NCI-H345 treated with DMSO at 0.1 percent for 48 hours (cell line): Measurements from ENCODE around the gene SPATA3.
"Not testable (repeated sequence)": the region's sequence is repeated elsewhere in the genome, so short reads cannot be mapped to it uniquely, and the experiment has no call there.

Experiments
- DNase-seq: peaks from one replicate; lab custom pipeline; 2025; ENCODE audit not compliant: unreplicated experiment; lab: John Stamatoyannopoulos, UW

SPATA3 gene

DNA sequence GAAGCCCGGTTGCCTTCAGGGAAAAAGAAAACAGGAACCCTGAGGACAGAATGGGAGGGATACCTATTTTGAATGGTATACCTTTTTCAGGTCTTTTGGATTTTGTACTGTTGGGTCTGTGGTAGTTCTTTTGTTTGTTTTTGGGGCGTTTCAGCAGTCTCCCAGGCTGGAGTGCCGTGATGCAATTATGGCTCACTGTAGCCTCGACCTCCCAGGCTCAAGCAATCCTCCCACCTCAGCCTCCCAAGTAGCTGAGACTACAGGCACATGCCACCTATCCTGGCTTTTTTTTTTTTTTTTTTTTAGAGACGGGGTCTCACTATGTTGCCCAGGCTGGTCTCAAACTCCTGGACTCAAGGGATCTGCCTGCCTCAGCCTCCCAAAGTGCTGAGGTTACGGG, 27.6 kb upstream of the SPATA3 start:
- not testable (repeated sequence) for DNase-seq

GRCh38 chr2:230968921-230969658, 26.8 kb upstream of the SPATA3 start:
- no peak for DNase-seq

- DNase-seq = no peak
Measured at GRCh38 chr2:230969659-230970015, 26.3 kb upstream of the SPATA3 start.

DNA sequence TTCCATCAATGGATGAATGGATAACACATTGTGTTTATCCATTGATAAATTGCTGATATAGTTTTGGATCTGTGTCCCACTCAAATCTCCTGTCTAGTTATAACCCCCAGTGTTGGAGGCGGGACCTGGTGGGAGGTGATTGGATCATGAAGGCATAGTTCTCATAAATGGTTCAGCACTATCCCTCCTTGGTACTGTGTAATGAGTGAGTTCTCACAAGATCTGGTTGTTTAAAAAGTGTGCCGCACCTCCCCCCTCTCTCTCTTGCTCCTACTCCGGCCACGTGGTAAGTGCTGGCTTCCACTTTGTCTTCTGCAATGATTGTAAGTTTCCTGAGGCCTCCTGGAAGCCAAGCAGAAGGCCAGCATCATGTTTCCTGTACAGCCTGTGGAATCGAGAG, 23.9 kb upstream of the SPATA3 start:
- no peak for DNase-seq

GRCh38 chr2:230974096-230974913, 21.6 kb upstream of the SPATA3 start:
- DNase-seq = no peak

- DNase-seq = no peak
Measured at GRCh38 chr2:230975927-230976326, 20.0 kb upstream of the SPATA3 start.

DNA sequence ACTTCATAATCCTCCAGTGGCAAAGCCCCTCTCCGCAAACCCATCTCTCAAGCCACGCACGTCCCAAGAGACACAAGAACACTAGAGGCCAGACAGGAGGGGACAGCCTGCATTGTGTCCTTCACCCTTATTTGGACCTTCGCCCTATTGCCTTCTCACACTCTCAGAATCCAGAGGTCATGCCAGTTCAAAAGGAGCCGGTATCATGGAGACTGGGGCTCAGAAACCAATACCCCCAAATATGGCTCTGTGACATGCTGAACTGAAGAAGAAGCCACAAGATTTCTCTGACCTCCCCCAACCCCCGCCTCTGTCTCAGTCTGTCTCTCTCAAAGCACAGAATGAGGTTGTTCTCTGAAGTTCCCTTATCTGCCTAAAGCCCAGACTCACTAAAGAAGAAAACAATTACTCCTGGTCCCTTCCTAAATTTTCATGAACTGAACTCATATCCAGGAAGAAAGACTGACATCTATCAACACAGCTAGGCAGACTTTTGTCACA, 19.2 kb upstream of the SPATA3 start:
- no peak for DNase-seq

GRCh38 chr2:230980468-230980867, 15.5 kb upstream of the SPATA3 start:
- DNase-seq = no peak

- DNase-seq = no peak
Measured at GRCh38 chr2:230981704-230982103, 14.2 kb upstream of the SPATA3 start.

DNA sequence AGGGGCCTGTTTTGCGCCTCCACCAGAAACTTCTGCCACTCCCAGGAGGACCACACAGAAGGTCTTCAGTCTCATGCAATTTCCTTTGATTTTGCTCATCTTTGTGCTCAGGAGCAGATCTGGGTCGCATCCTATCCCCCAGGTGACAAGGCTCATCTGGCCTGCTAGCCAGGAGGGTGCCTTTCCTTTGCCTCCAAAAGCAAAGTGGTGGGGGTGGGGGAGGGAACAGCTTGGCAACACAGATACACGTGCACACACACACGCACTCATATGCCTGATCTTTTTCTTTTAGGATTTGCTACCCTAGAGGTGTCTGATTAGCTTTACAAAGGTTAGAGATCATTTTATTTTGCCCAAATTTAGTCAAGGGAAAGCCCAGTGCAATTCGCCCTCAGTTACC, 13.8 kb upstream of the SPATA3 start:
- DNase-seq = no peak

- DNase-seq = no peak
Measured at GRCh38 chr2:230982528-230982927, 13.4 kb upstream of the SPATA3 start.

DNA sequence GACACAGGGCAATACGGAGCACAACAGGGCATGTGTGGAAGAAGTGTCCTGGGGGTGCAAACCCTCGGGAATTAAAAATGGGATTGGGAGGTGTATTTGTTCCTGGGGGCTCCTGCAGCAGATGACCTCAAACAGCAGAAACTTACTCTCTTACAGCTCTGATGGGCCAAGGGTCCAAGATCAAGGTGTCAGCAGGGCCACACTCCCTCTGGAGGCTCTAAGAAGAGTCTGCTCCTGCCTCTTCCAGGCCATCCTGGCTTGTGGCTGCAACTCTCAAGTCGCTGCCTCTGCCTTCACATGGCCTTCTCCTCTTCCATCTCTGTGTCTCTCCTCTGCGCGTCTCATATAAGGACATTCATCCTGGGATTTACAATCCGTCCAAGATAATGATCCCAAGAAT, 12.4 kb upstream of the SPATA3 start:
- DNase-seq = no peak

DNA sequence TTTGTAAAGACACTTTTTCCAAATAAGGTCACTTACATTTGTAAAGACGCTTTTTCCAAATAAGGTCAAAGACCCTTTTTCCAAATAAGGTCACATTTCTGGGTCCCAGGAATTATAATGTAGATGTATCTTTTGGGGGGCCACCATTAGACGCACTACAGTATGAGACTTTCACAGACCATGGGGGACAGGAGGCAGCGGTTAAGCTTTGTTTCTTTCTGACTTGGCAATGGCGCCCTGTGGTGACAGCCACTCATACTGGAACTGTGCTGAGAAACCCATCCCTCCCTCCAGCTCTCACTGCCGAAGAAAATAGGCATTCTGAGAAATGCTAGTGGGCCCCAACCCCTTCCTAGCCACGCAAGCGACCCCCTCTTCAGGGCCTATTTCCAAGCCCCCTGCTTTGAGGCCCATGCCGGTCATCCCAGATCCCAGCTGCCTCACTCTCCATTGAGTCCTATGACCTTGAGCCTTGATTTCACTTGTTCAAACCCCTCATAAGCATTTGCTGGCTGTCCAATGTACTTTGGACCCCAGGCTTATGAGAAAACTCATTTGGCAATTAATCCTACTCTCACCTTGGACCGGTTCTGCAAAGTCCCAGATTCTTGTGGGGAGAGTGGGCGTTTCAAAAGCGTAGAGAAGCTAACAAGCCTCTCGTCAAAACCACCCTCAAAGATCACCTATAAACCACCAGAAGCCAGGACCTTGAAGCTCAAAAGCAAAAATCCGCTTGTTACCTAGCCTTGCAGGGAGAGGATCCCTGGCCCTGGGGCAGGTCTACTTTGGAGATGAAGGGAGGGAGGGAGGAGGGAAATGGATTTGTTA, 11.3 kb upstream of the SPATA3 start:
- no peak for DNase-seq

- DNase-seq = no peak
Measured at GRCh38 chr2:230985519-230986231, 10.2 kb upstream of the SPATA3 start.

GRCh38 chr2:230986520-230987136, 9.3 kb upstream of the SPATA3 start:
- DNase-seq = no peak

DNA sequence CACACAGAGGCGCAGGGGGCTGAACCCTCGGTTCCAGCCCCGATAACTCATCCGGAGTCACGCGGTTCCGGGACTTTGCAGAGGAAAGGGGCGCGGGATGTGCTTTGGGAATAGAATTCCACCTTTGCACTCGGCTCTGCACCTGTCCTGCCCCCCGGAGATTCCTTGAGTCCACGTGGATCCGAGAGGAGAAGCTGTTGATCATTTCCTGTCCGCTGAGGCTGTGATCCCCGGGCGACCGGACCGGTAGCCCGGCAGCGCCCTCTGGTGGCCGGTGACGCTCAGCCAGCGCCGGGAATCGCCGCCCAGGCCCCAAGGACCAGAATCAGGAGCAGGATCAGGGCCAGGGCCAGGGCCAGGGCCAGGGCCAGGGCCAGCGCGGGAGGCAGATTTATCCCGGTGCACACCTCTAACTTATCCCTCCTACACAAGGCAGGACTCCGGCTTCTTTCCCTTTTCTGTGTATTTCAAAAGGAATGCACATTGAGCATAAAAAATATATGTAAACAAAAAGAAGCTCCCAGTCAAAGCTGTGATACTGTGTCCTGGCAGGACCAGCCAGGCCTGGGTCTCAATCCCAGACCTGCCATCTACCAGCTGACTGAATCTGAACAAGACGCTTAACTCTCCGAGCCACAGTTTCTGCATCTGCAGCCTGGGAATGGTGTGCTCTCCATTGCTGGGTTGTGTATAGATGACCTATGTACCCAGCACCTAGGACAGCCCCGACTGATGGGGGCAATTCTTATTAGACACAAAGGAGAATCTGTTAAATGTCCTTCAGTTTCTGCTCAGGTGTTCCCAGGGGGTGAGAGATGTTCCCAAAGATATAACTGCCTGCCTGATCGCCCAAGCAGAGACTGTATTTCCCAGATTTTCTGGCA, 8.5 kb upstream of the SPATA3 start:
- DNase-seq = peak; percentile 45

GRCh38 chr2:230989731-230990130, 6.2 kb upstream of the SPATA3 start:
- DNase-seq = no peak

DNA sequence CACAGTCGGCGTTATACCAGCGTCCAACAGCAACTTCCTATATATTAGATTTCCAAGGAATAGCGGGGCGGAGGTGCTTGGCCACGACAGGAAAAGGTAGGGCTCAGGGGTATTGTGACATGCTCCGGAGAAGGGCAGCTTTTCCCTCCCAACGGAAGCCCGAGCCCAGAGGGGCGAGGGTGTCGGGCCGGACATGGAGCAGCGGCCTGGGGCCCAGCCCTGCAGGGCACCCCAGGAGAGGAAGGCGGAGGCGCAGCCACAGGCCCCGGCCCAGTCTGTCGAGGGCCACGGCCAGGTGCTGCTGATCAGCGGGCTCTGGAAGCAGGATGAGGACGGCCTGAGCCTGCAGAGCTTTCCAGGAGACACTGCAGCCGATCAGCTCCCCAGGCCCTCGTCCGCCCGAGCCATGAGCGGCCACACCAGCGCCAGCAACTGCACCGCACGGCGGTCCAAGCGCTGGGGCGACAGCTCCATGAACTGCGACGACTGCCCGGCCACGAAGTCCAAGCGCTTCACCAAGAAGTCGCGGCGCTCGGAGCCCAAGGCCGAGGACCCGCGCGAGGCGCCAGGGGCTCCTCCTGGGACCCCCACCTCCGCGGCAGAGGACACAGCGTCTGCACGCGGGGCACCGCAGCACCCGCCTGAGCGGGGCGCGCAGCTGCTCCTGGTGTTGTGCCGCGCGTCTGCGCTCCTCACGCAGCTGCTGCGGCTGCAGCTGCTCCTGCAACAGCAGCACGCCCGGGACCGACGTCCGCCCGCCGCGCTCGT, 5.6 kb upstream of the SPATA3 start:
- no peak for DNase-seq

- no peak for DNase-seq
Measured at GRCh38 chr2:230990899-230991150, 5.1 kb upstream of the SPATA3 start.
